Epidermal melanocyte (primary cell): ENCODE measurements around the gene FANK1.
"Not testable (repeated sequence)": the region's sequence is repeated elsewhere in the genome, so short reads cannot be mapped to it uniquely, and the experiment has no call there.

Source experiments
- DNase-seq: peaks from one replicate; pipeline ENCODE4 v3.0.0; 2011; ENCODE audit warnings: low spot score; ENCODE audit not compliant: insufficient read length

FANK1 gene

GRCh38 chr10:126017961-126018560 is 121.7 kb downstream of the FANK1 start:
- no peak for DNase-seq

GRCh38 chr10:126021833-126022500 is 125.6 kb downstream of the FANK1 start:
- DNase-seq = no peak

GRCh38 chr10:126022841-126023240 is 126.5 kb downstream of the FANK1 start:
- no peak for DNase-seq

DNA sequence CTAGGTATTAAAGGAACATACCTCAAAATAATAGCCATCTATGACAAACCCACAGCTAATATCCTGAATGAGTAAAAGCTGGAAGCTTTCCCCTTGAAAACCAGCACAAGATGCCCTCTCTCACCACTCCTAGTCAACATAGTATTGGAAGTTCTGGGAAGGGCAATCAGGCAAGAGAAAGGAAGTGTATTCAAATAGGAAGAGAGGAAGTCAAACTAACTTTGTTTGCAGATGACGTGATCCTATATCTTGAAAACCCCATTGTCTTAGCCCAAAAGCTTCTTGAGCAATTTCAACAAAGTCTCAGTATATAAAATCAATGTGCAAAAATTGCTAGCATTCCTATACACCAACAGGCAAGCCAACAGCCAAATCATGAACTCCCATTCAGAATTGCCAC is 131.3 kb downstream of the FANK1 start:
- no peak for DNase-seq

DNA sequence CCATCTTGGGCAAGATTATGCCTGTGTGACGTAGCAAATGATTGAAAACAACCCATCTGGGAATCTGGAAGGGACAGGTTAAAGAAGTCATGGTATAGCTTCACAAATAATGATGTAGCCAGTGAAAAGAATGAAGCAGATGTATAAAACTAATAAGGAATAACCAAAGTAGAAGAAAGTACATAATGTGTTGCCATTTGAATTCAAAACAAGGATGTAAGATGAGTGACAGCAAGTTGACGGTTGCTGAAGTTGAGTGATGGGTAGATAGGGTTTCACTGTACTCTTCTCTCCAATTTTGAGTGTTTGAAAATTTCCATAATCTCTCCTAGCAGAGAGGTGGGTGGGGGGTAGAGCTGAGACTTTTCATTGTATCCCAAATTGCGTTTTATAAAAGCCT is 133.6 kb downstream of the FANK1 start:
- no peak for DNase-seq

DNA sequence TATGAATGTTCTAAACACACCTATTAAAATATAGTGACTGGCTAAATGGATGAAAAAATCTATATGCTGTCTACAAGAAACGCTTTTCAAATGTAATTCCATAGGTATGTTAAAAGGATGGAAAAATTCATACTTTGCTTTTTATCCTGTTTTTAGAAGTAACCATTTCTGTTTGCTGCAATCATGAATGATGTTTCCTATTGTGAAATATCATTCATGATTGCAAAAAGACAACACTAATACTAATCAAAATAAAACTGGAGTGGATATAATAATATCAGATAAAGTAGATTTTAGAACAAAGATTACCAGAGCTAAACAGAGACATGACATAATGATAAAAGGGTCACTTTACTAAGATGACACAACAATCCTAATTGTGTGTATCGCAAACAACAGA is 138.2 kb downstream of the FANK1 start:
- DNase-seq = no peak

DNA sequence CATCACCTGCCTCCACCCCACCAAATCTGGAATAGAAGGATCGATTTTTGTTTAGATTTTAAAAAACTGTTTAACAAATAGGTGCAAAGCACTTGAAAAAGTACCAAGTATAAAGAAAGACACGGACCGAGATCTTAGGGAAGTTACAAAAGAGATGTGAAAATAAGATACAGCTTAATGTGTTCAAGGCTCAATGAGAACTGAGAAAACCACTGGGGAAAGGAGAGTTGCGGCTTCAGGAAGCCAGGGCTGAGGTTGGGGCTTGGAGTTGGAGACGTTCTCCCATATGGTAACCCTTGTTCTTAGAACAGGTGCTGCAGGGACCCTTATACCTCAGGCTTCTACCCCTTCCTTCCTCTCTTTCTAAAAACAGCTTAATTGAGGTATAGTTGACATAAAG is 140.2 kb downstream of the FANK1 start:
- DNase-seq = no peak

DNA sequence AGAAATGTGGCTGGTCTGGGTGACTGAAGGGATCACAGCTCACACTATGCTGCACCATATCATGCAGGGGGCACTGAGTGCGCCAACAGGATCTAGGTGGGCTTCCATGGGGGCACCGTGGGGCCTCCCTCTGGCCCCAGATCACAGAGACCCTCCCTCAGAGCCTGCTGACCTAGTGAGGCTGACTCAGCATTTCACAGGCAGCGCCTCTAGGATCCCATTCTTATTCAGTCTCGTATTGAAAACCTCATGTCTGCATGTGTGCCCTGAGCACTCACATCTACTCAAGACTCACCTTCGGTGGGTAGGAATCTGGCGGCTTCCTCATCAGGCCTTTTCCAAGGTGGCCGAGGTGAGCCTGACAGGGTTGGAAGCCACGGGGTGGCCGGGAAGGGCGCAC is 141.6 kb downstream of the FANK1 start:
- no peak for DNase-seq

DNA sequence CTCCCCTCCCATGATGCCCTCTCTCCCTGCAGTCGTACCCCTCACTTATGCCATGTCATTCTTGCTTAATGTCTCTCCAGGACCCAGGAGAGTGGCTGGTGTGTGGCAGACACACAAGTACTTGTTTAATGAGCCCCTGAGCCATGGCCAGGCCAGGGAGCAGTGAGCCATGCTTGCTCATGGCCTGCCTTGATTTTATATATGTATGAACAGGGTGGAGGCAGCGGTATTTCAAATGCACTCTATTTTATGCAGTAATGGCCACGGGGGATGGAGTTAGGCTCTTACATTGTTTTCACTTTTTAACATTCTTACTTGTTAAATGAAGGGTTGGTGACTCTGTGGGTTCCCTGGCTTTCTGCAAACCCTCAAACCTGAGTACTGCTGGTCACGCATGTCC is 144.8 kb downstream of the FANK1 start:
- DNase-seq = no peak

- peak; percentile 37 for DNase-seq
Observed at GRCh38 chr10:126041804-126042231, 145.5 kb downstream of the FANK1 start.

DNA sequence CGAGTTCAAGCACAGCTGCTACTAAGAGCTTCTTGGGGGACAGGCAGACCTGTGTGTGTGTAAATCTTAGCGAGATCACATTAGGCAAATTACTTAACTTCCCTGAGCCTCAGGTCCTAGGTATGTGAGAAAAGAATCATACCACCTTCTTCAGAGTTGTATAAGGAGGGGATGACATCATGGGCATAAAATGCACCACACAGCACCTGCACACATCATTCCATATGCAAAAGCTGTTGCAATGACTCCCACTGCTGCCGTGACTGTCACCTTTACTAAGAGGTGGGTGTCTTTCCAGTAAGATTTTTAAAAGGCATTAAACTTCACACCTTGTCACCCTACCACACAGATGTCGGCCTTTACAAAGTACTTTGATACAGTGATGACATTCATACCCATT is 146.0 kb downstream of the FANK1 start:
- no peak for DNase-seq

GRCh38 chr10:126042906-126043305 is 146.5 kb downstream of the FANK1 start:
- DNase-seq = no peak

DNA sequence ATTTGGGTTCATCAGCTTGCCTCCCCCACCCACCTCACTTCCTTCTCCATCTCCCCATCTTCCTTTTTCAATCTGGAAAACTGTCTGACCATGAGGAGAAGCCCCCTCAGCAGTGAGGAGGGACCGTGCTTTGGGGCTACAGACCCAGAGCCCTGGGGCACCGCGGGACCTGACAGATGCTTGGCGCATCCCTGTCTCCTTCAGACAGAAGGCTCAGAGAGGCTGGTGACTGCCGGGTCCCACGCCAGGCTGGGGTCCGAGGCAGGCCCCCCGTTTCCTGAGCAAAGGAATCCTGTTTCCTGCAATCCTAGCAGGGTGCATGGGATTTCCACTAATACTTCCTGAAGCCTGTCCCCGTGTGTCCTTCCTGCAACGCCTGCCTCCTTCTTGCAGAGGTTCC is 147.0 kb downstream of the FANK1 start:
- no peak for DNase-seq

DNA sequence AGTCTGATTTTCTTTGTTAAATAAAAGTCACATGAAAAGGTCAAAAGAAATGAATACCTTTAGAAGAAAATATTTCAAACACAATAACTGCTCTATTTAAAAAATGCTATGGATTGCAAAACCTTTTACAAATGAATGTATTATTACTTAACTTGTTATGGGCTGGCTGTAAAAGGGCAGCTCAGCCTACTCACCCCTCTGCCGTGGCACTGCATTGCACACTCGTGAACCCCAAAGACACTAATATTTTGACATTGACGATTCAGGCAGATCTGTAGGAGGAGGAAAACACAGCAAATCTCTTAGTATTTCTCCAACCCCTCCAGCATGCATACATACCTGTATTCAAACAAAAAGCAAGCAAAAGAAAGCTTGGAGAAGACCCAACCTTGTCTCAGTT is 149.5 kb downstream of the FANK1 start:
- no peak for DNase-seq

- no peak for DNase-seq
Observed at GRCh38 chr10:126046831-126047230, 150.5 kb downstream of the FANK1 start.

GRCh38 chr10:126047749-126048148 is 151.4 kb downstream of the FANK1 start:
- not testable (repeated sequence) for DNase-seq

DNA sequence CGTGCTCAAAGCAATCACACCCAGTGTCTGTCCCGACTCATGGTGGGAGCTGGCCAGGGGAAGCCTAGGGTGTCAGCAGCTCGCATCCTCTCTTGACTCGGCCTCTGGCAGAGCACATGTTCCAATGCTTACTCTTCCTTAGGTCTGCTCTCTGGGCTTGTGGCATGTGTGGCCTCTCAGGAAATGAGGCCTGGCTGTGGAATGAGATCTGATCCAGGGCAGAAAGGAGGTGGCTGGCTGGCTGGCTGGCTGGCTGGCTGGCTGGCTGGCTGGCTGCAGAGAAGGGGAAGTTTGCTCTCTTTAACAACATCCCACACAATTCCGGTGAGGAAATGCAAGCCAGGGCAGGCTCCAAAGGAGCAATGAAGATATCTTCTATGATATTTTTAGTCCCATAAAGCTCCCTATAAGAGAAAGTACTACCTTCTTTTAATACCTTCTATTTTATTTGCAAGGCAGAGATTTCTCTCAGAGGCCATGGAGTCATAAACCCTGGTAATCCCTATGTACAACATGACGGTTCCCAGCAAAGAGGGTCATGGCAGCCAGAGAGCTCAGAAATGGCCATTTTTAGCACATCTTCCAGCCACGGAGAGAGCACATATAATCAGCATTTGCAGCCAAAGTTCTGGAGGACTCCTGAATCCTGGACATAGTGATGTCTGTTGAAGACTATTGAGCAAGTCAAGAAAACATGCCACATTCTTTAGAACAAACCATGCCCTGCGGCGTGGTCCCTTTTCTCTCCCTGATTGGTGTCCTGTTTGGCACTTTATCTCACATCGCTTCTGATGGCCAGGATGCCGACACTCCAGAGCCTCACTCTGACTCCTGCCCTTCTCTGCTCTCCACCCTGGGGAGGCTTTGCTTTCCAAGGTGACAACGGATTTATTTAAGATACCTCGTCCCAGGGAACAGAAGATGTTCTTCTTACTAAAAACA is 153.7 kb downstream of the FANK1 start:
- no peak for DNase-seq

DNA sequence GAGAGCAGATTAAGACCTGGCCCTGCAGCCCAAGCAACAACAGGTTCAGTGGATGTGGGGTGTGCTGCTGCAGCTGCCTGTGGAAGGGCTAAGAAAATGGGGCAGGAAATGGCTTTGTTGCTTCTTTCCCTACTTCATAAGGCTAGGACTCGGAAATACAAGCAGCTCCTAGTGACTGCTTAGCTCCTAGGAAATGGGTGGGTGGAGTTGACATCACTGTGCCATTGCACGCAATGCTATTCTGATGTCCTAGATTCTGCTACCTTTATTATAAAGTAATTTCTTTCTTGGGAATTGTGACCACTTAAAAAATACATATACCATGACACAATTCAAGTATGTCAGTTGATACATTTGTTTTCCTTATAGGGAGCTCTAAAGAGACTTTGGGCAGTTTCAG is 155.8 kb downstream of the FANK1 start:
- DNase-seq = no peak

DNA sequence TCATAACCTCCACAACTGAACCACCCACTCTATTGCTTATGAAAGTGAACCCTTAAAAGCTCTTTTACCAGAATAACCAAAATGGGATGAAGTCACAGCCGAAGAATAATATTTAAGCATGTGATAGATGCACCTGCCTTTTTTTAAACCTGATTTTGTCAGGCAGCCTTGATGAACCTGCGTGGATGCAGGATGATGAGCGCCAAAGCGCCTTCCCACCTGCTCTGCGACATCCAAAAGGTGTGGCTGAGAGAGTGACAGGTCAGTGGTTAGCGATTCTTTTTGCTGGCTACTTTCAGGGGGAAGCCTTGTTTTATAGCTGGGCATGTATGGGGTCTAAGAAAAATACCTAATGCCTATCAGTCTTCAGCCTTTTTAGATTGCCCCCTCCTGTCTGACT is 157.8 kb downstream of the FANK1 start:
- no peak for DNase-seq

GRCh38 chr10:126057494-126057893 is 161.1 kb downstream of the FANK1 start:
- DNase-seq = no peak

- DNase-seq = no peak
Observed at GRCh38 chr10:126058104-126058503, 161.7 kb downstream of the FANK1 start.

DNA sequence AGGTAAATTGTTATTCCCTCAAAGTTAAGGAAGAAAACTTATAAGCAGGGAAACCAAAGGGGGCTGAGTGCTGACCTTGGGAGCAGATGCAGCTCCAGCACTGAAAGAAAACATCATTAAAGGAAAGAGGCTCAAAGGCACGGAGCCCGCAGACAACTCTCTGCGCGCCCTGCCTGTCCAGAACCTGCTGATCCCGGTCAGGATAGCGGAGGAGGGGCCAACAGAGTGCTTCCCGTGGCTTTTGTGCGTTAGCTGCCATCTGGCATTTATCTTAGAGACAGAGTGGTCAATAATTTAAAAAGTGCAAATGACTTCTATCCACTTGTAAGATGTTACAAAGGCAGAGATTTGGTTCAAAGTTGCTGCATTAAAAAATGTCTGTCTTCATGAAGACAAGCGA is 162.1 kb downstream of the FANK1 start:
- DNase-seq = no peak
